Thoracic aorta (tissue), 2 donors: ENCODE measurements around the gene KHDRBS2. TPM values are rescaled to one million over a fixed set of nuclear protein-coding genes. Genes with fewer than 3 reads are reported as not detected.

Experiments used
- ATAC-seq: fragments of 150-250 bp; one replicate; pipeline ENCODE4 v1.8.0; 2017; ENCODE audit warnings: low read depth; ENCODE audit not compliant: insufficient number of reproducible peaks, low FRiP score
- DNase-seq: peaks from one replicate; pipeline ENCODE4 v3.0.0-alpha.2; 2020; ENCODE audit warnings: low spot score
- H3K27ac ChIP-seq, 2 donors: fragments of 200-600 bp; sonication (generic); 1 replicate in 1 of 2; 2 replicates in 1 of 2; pipeline ENCODE4 v1.5.1; 2016; ENCODE audit warnings: mild to moderate bottlenecking in 2 of 2, moderate library complexity in 2 of 2
- H3K27me3 ChIP-seq: fragments of 200-600 bp; sonication (generic); replicated peaks from 2 replicates; pipeline ENCODE4 v1.6.0; 2016; ENCODE audit warnings: mild to moderate bottlenecking; ENCODE audit not compliant: insufficient read depth
- H3K36me3 ChIP-seq: fragments of 200-600 bp; sonication (generic); one replicate; pipeline ENCODE4 v1.5.1; 2016
- H3K4me1 ChIP-seq, 2 donors: fragments of 200-600 bp; sonication (generic); 1 replicate in 1 of 2; 2 replicates in 1 of 2; pipeline versions ENCODE4 v1.5.1 to v1.6.0; 2016; ENCODE audit warnings: low read depth in 2 of 2, mild to moderate bottlenecking in 1 of 2; ENCODE audit not compliant: control insufficient read depth in 1 of 2
- H3K4me3 ChIP-seq: fragments of 200-600 bp; sonication (generic); 2 replicates; pipeline ENCODE4 v1.5.1; 2016; ENCODE audit warnings: mild to moderate bottlenecking
- H3K9me3 ChIP-seq: fragments of 200-600 bp; sonication (generic); 2 replicates; pipeline ENCODE4 v1.5.1; 2016
- CTCF ChIP-seq: fragments of 200-600 bp; sonication (generic); IDR thresholded peaks from one replicate; pipeline ENCODE4 v1.5.1; 2019; ENCODE audit warnings: antibody characterized with exemption
- total RNA-seq, 2 donors: library from RNA; depleted of rRNA; stranded (reverse); fragments of >200 nt; gene quantifications; one replicate each; pipeline versions ENCODE4 v1.1.0 to v1.2.3, GENCODE V29; 2016

Gene KHDRBS2
- total RNA-seq, 2 donors from 2014 or later, result 0.54 TPM; not detected in 1

GRCh38 chr6:62296541-62296940, 10.5 kb upstream of the KHDRBS2 start:
- no peak for DNase-seq
- no peak for ATAC-seq
- H3K36me3 ChIP-seq, result no peaks in the 10 kb centered on the region
- H3K4me1 ChIP-seq, result no peaks in the 10 kb centered on the region
- H3K27ac ChIP-seq, result no peak overlapping the region
- no peak overlapping the region for H3K4me3 ChIP-seq
- no peak for TF ChIP-seq CTCF
- no peaks in the 10 kb centered on the region for H3K9me3 ChIP-seq
- H3K27me3 ChIP-seq, result no peaks in the 10 kb centered on the region

GRCh38 chr6:62288974-62289373, 2.9 kb upstream of the KHDRBS2 start:
- no peaks in the 10 kb centered on the region for H3K9me3 ChIP-seq
- ATAC-seq (no peak), DNase-seq (no peak)
- no peak overlapping the region for H3K4me3 ChIP-seq
- H3K27me3 ChIP-seq, result no peaks in the 10 kb centered on the region
- TF ChIP-seq CTCF, result no peak
- H3K4me1 ChIP-seq, result peaks cover 3 to 9% of the 10 kb centered on the region in 2 donors
- no peak overlapping the region for H3K27ac ChIP-seq
- H3K36me3 ChIP-seq, result no peaks in the 10 kb centered on the region

- DNase-seq, result no peak
- H3K4me3 ChIP-seq, result no peak overlapping the region
- H3K27me3 ChIP-seq, result no peaks in the 10 kb centered on the region
- ATAC-seq, result no peak
- H3K27ac ChIP-seq, result no peak overlapping the region
- no peaks in the 10 kb centered on the region for H3K36me3 ChIP-seq
- TF ChIP-seq CTCF, result no peak
- H3K9me3 ChIP-seq, result no peaks in the 10 kb centered on the region
- peaks cover 3 to 9% of the 10 kb centered on the region in 2 donors for H3K4me1 ChIP-seq
Measured at GRCh38 chr6:62288562-62288961, 2.5 kb upstream of the KHDRBS2 start.

- no peak for ATAC-seq
- Histone ChIP-seq H3K4me1 (peaks cover 3 to 9% of the 10 kb centered on the region in 2 donors), H3K27me3 (no peaks in the 10 kb centered on the region), H3K27ac (no peak overlapping the region), H3K9me3 (no peaks in the 10 kb centered on the region), H3K36me3 (no peaks in the 10 kb centered on the region), H3K4me3 (peak overlapping the region; percentile 70)
- TF ChIP-seq CTCF, result no peak
- DNase-seq, result no peak
Measured at GRCh38 chr6:62286470-62286843, 432 bp upstream of the KHDRBS2 start.

- peaks cover 3 to 9% of the 10 kb centered on the region in 2 donors for H3K4me1 ChIP-seq
- H3K27me3 ChIP-seq, result no peaks in the 10 kb centered on the region
- H3K36me3 ChIP-seq, result no peaks in the 10 kb centered on the region
- no peak overlapping the region for H3K4me3 ChIP-seq
- ATAC-seq, result no peak
- no peak overlapping the region for H3K27ac ChIP-seq
- no peaks in the 10 kb centered on the region for H3K9me3 ChIP-seq
- no peak for TF ChIP-seq CTCF
- DNase-seq, result no peak
Measured at GRCh38 chr6:62284725-62285124, 1.3 kb downstream of the KHDRBS2 start.
